Heart left ventricle (tissue), 16 donors: ENCODE measurements around the gene CASZ1. TPM values are rescaled to one million over a fixed set of nuclear protein-coding genes. Genes with fewer than 3 reads are reported as not detected.

Source experiments
- ATAC-seq, 4 donors: fragments of 200-7000 bp; cut with Tn5 transposase; one replicate each; pipeline ENCODE4 v1.9.1; 2020 to 2022; ENCODE audit warnings: moderate library complexity in 4 of 4, mild to moderate bottlenecking in 3 of 4, moderate number of reproducible peaks in 1 of 4
- DNase-seq, 5 donors: peaks; one replicate each; pipeline ENCODE4 v3.0.0-alpha.2; 2020
- H3K27ac ChIP-seq, 12 donors: fragments of 200-600 bp; sonication (generic) in 4 of 12; one replicate each; pipeline versions ENCODE4 v1.5.0 to v1.8.0; 2016 to 2022; ENCODE audit warnings: mild to moderate bottlenecking in 2 of 12
- H3K27me3 ChIP-seq, 9 donors: fragments of 200-600 bp; sonication (generic) in 2 of 9; one replicate each; pipeline versions ENCODE4 v1.5.1 to v1.8.0; 2016 to 2022; ENCODE audit warnings: mild to moderate bottlenecking in 3 of 9
- H3K36me3 ChIP-seq, 9 donors: fragments of 200-600 bp; sonication (generic) in 2 of 9; one replicate each; pipeline versions ENCODE4 v1.5.0 to v1.8.0; 2018 to 2022; ENCODE audit warnings: mild to moderate bottlenecking in 2 of 9
- H3K4me1 ChIP-seq, 12 donors: fragments of 200-600 bp; sonication (generic) in 4 of 12; one replicate each; pipeline versions ENCODE4 v1.5.0 to v1.8.0; 2016 to 2022; ENCODE audit warnings: mild to moderate bottlenecking in 3 of 12
- H3K4me3 ChIP-seq, 12 donors: fragments of 200-600 bp; sonication (generic) in 4 of 12; one replicate each; pipeline versions ENCODE4 v1.5.0 to v1.8.0; 2017 to 2022; ENCODE audit warnings: mild to moderate bottlenecking in 9 of 12, moderate library complexity in 4 of 12
- H3K9me3 ChIP-seq, 12 donors: fragments of 200-600 bp; sonication (generic) in 4 of 12; one replicate each; pipeline versions ENCODE4 v1.5.0 to v1.8.0; 2016 to 2022; ENCODE audit warnings: mild to moderate bottlenecking in 1 of 12
- POLR2A ChIP-seq, 2 donors: fragments of 450-650 bp; IDR thresholded peaks; one replicate each; pipeline ENCODE4 v1.6.1; 2017; ENCODE audit warnings: antibody characterized with exemption in 2 of 2, mild to moderate bottlenecking in 2 of 2, moderate library complexity in 2 of 2
- WGBS, 4 donors: extraction: QIAGEN DNeasy Blood & Tissue Kit in 2 of 4; methylation state at CpG; one replicate each; pipeline versions ENCODE4 v1.1.5 to v1.1.7; 2013 to 2018; 5-methylcytosine and 5-hydroxymethylcytosine counted together
- intact Hi-C, 10 donors: fragments of 100-400 bp; cut with DNase I; formaldehyde crosslinking; loops; one replicate each; pipeline versions ENCODE4 v1.11.1 to v1.14.2; 2022
- polyA plus RNA-seq, 2 donors: library from polyadenylated mRNA; stranded (reverse); fragments of 200-250 nt; gene quantifications; one replicate each; pipeline ENCODE4 v1.2.3, GENCODE V29; 2013
- total RNA-seq, 9 donors: library from RNA; depleted of rRNA in 2 of 9; stranded (reverse); fragments of >200 nt in 2 of 9; fragmentation: NEBNext Ultra II Directional in 3 of 9; extraction: Animal tissue kit (Norgen Biotek cat#: 25700) in 3 of 9; gene quantifications; one replicate each; pipeline versions ENCODE4 v1.1.0 to v1.2.4, GENCODE V29; 2016 to 2023
- TF ChIP-seq, protein P1 (sequence below), 12 donors: fragments of 200-600 bp; sonication (generic) in 4 of 12; IDR thresholded peaks; one replicate each; pipeline versions ENCODE4 v1.5.0 to v1.8.0; 2018 to 2022; ENCODE audit warnings: antibody characterized with exemption in 12 of 12, mild to moderate bottlenecking in 5 of 12
- donor health status: ischemic (EF 13 %, LVEDD 7.1; RV severe dilation, severe dysfunction).
- donor health status: healthy with polysubstance abuse.
- donor health status: DM: no; HTN: yes; CAD: no.
- donor health status: DM: no; HTN: no; CAD: no.
- donor health status: ischemic (EF 25% LVEDD 6.9; RV normal size, moderate dysfunction).
- donor health status: ischemic (EF 25% LVEDD 5.7; RV mildly dilated, moderate dysfunction).
- donor health status: healthy.
- donor health status: DM: yes; HTN: yes; CAD: no.
- donor health status: ischemic (EF 35%, LVEDD 5.7; RV mildly dilated, moderate dysfunction).
- donor health status: nonischemic (EF 11% LVEDD 7.7; RV severe dilation, severe dysfunction).
- donor health status: DM: yes; HTN: yes; CAD: no.
- donor health status: PGD.
- donor health status: ischemic (EF 29% LVEDD 5.4; RV normal size, mild dysfunction).
- donor health status: nonischemic (EF 23%, LVEDD 6.1; RV moderate dilation, normal function).

Gene CASZ1
- total and polyA plus RNA-seq, 11 donors, result 28.8 to 84.9 (median 55.0) TPM

DNA sequence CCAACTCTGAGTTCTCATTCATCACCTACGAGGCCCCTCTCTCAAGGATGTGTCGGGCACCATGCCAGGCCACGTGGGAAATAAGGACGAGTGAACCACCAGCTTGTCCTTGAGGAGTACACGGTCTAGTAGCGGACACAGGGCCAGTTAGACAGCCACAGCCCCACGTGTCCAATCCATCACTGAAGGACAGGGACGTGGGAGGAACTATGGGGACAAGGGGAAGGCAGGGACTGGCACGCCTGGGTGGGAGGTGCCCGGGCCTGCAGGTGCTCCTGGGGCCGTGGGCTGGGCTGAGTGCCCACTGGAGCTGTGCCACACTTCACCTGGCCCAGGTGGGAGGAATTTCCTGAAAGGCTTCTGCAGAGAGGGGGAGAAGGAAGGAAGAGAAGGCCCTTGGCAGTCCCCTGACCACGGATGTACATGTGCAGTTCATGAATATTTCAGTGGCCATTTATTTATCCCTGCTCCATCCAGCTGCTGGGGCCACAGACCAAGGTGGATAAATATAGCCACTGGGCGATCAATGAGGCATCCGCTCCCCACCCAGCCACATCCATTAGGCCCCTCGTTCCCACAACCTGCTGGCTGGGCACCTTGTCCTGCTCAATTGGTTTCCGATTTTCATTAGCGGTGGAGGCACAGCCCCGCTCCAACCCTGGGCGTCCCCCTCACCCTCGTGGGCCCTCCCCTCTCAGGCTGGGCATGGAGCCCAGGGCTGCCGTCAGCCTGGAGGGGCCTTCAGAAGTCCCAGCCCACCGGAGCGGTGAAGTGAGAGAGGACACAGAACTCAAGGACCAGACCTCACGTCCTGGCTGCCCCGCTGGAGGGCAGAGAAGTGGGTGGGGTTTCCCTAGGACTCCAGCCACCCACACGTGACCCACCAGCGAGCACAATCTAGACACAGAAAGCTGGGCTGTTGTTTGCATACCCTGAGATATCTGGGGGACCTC is 59.5 kb downstream of the CASZ1 start:
- TF ChIP-seq, protein P1, sequence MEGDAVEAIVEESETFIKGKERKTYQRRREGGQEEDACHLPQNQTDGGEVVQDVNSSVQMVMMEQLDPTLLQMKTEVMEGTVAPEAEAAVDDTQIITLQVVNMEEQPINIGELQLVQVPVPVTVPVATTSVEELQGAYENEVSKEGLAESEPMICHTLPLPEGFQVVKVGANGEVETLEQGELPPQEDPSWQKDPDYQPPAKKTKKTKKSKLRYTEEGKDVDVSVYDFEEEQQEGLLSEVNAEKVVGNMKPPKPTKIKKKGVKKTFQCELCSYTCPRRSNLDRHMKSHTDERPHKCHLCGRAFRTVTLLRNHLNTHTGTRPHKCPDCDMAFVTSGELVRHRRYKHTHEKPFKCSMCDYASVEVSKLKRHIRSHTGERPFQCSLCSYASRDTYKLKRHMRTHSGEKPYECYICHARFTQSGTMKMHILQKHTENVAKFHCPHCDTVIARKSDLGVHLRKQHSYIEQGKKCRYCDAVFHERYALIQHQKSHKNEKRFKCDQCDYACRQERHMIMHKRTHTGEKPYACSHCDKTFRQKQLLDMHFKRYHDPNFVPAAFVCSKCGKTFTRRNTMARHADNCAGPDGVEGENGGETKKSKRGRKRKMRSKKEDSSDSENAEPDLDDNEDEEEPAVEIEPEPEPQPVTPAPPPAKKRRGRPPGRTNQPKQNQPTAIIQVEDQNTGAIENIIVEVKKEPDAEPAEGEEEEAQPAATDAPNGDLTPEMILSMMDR (IDR thresholded peaks at IDR 0.05), result no peak
- TF ChIP-seq POLR2A (IDR thresholded peaks at IDR 0.05), result no peak
- ATAC-seq (peak; percentile 61 to 78 (median 70)), DNase-seq (peak in 4 of 5 donors; percentile 60 to 82 (median 76))
- intact Hi-C loops, result loop anchor here in 2 of 10 donors (10.0 kb wide), 1 partner anchor 48 kb away; no protein-coding TSS in a partner anchor
- no peaks in the 10 kb centered on the region for H3K9me3 ChIP-seq
- H3K4me1 ChIP-seq, result peaks cover 0 to 80% (median 44%) of the 10 kb centered on the region in 12 donors
- WGBS, 4 donors, result 20 to 29% (median 23%) methylated on average over 26 to 27 of the region's 27 CpGs
- H3K27me3 ChIP-seq, result no peaks in the 10 kb centered on the region
- H3K36me3 ChIP-seq, result no peaks in the 10 kb centered on the region
- H3K27ac ChIP-seq, result peak overlapping the region in 11 of 12 donors; percentile 15 to 87 (median 71)
- no peak overlapping the region for H3K4me3 ChIP-seq

GRCh38 chr1:10735563-10736305 is 60.7 kb downstream of the CASZ1 start:
- DNase-seq (no peak), ATAC-seq (peak; percentile 34 to 65 (median 57))
- H3K27ac ChIP-seq, result peak overlapping the region in 11 of 12 donors; percentile 27 to 87 (median 64)
- TF ChIP-seq POLR2A (IDR thresholded peaks at IDR 0.05), result no peak
- TF ChIP-seq, protein P1 (IDR thresholded peaks at IDR 0.05), result no peak
- no peak overlapping the region for H3K4me3 ChIP-seq
- peaks cover 0 to 83% (median 44%) of the 10 kb centered on the region in 12 donors for H3K4me1 ChIP-seq
- intact Hi-C loops, result loop anchor here in 2 of 10 donors (10.0 kb wide), 1 partner anchor 49 kb away; no protein-coding TSS in a partner anchor
- H3K27me3 ChIP-seq, result no peaks in the 10 kb centered on the region
- no peaks in the 10 kb centered on the region for H3K9me3 ChIP-seq
- no peaks in the 10 kb centered on the region for H3K36me3 ChIP-seq
- 51 to 59% (median 53%) methylated on average over 9 to 11 of the region's 11 CpGs for WGBS, 4 donors

DNA sequence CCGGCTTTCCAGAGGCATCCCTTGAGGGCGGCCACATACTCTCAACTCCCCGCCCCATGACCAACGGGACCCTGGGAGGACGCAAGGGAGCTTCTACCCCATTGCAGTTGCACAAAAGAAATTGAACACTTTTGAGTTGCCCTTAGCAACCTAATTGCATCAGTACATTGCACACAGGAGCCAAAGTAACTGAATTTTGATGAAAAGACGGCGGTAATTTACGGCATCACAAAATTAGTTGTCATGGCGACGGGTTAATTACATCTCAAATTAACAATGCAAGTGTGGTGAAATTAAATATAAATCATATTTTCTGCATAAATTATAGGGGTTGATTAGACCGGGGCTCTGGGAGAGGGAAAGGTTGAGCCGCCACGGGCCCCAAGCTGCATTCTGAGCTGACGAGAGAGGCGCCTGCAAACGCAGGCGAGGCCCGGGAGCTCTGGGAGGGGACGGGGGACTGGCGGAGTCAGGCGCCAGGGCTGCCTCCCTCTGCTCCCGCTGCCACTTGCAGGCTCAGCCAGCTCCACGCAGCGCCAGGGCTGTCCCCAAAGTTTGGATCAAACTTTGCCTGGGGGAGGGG is 61.4 kb downstream of the CASZ1 start:
- peak overlapping the region in 11 of 12 donors; percentile 27 to 87 (median 64) for H3K27ac ChIP-seq
- 44 to 58% (median 52%) methylated on average over 21 to 24 of the region's 24 CpGs for WGBS, 4 donors
- no peaks in the 10 kb centered on the region for H3K27me3 ChIP-seq
- peak overlapping the region in 1 of 12 donors; percentile 7 for H3K4me3 ChIP-seq
- H3K9me3 ChIP-seq, result no peaks in the 10 kb centered on the region
- ATAC-seq (peak; percentile 56 to 74 (median 64)), DNase-seq (peak; percentile 56 to 78 (median 70))
- TF ChIP-seq, protein P1 (IDR thresholded peaks at IDR 0.05), result no peak
- TF ChIP-seq POLR2A (IDR thresholded peaks at IDR 0.05), result no peak
- H3K4me1 ChIP-seq, result peaks cover 0 to 77% (median 44%) of the 10 kb centered on the region in 12 donors
- H3K36me3 ChIP-seq, result no peaks in the 10 kb centered on the region
- intact Hi-C loops, result loop anchor here in 2 of 10 donors (10.0 kb wide), 1 partner anchor 50 kb away; no protein-coding TSS in a partner anchor
